Esophagus muscularis mucosa (tissue), 4 donors: Measurements from ENCODE around the gene BTNL8. TPM values are rescaled to one million over a fixed set of nuclear protein-coding genes. Genes with fewer than 3 reads are reported as not detected.

Experiments
- DNase-seq: peaks from one replicate; pipeline ENCODE4 v3.0.0-alpha.2; 2017; ENCODE audit errors: extremely low spot score
- H3K27ac ChIP-seq, 4 donors: fragments of 200-600 bp; sonication (generic); replicated peaks in 1 of 4; 1 replicate in 3 of 4; 2 replicates in 1 of 4; pipeline ENCODE4 v1.5.1; 2016 to 2019; ENCODE audit warnings: mild to moderate bottlenecking in 1 of 4
- H3K27me3 ChIP-seq, 4 donors: fragments of 200-600 bp; sonication (generic); one replicate each; pipeline versions ENCODE4 v1.5.1 to v1.6.0; 2016 to 2019
- H3K36me3 ChIP-seq, 4 donors: fragments of 200-600 bp; sonication (generic); one replicate each; pipeline ENCODE4 v1.5.1; 2016 to 2019
- H3K4me1 ChIP-seq, 4 donors: fragments of 200-600 bp; sonication (generic); one replicate each; pipeline ENCODE4 v1.5.1; 2016 to 2019
- H3K4me3 ChIP-seq, 4 donors: fragments of 200-600 bp; sonication (generic); 1 replicate in 2 of 4; 2 replicates in 2 of 4; pipeline ENCODE4 v1.5.1; 2016 to 2019; ENCODE audit warnings: mild to moderate bottlenecking in 4 of 4, moderate library complexity in 1 of 4
- H3K9me3 ChIP-seq, 4 donors: fragments of 200-600 bp; sonication (generic); 1 replicate in 3 of 4; 2 replicates in 1 of 4; pipeline ENCODE4 v1.5.1; 2016 to 2019
- CTCF ChIP-seq, 3 experiments: fragments of 200-600 bp in 2 of 3; fragments of 450-650 bp in 1 of 3; sonication (generic) in 2 of 3; IDR thresholded peaks; one replicate each; pipeline ENCODE4 v1.5.1; 2017 to 2019; ENCODE audit warnings: antibody characterized with exemption in 3 of 3, mild to moderate bottlenecking in 2 of 3, moderate library complexity in 1 of 3
- EP300 ChIP-seq: sonication (generic); formaldehyde crosslinking; IDR thresholded peaks from one replicate; pipeline ENCODE4 v1.6.1; 2017; ENCODE audit warnings: antibody characterized with exemption
- POLR2A ChIP-seq: fragments of 450-650 bp; IDR thresholded peaks from one replicate; pipeline ENCODE4 v1.6.1; 2017; ENCODE audit warnings: antibody characterized with exemption, moderate library complexity, mild to moderate bottlenecking, low read depth
- POLR2AphosphoS5 ChIP-seq, 2 donors: sonication (generic); formaldehyde crosslinking; IDR thresholded peaks; one replicate each; pipeline ENCODE4 v1.6.1; 2017; ENCODE audit warnings: antibody characterized with exemption in 2 of 2
- WGBS: methylation state at CpG from one replicate; pipeline ENCODE4 v1.1.5; 2018; 5-methylcytosine and 5-hydroxymethylcytosine counted together
- intact Hi-C: fragments of 100-400 bp; cut with DNase I; formaldehyde crosslinking; loops from one replicate; pipeline ENCODE4 v1.15.1; 2023
- total RNA-seq, 4 donors: library from RNA; depleted of rRNA; stranded (reverse); fragments of >200 nt; gene quantifications; one replicate each; pipeline versions ENCODE4 v1.1.0 to v1.2.1, GENCODE V29; 2016

The BTNL8 gene
- total RNA-seq, 4 donors from 2014 or later, result 0.17 to 0.58 (median 0.34) TPM; not detected in 1

- TF ChIP-seq POLR2A (no peak), EP300 (no peak), POLR2AphosphoS5 (IDR thresholded peaks at IDR 0.05) (peak in 1 of 2 donors; percentile 69), CTCF (IDR thresholded peaks at IDR 0.05) (peak; percentile 70 to 81 (median 77))
Observed at GRCh38 chr5:180868960-180869359, 30.0 kb upstream of the BTNL8 start.

GRCh38 chr5:180869587-180869986, 29.4 kb upstream of the BTNL8 start:
- intact Hi-C loops, result loop anchor here (5.0 kb wide), 1 partner anchor 288 kb away; no protein-coding TSS in a partner anchor
- peaks cover 0 to 35% (median 26%) of the 10 kb centered on the region in 4 donors for H3K4me1 ChIP-seq
- no peaks in the 10 kb centered on the region for H3K27me3 ChIP-seq
- peak; percentile 82 for TF ChIP-seq POLR2AphosphoS5 (IDR thresholded peaks at IDR 0.05)
- TF ChIP-seq CTCF (IDR thresholded peaks at IDR 0.05), result no peak
- no peak for TF ChIP-seq POLR2A
- peak; percentile 63 for TF ChIP-seq EP300
- H3K9me3 ChIP-seq, result no peaks in the 10 kb centered on the region
- H3K36me3 ChIP-seq, result no peaks in the 10 kb centered on the region
- 47% methylated on average over 1 of the region's 1 CpG for WGBS
- DNase-seq, result peak; percentile 92
- H3K4me3 ChIP-seq, result no peak overlapping the region
- H3K27ac ChIP-seq, result peak overlapping the region; percentile 71 to 77 (median 75)

More at GRCh38 chr5:180868960-180869359, 30.0 kb upstream of the BTNL8 start:
- peak; percentile 96 for DNase-seq
- intact Hi-C loops, result loop anchor here (5.0 kb wide), 1 partner anchor 288 kb away; no protein-coding TSS in a partner anchor
- Histone ChIP-seq H3K4me3 (no peak overlapping the region), H3K27me3 (no peaks in the 10 kb centered on the region), H3K4me1 (peaks cover 0 to 29% (median 20%) of the 10 kb centered on the region in 4 donors), H3K36me3 (no peaks in the 10 kb centered on the region), H3K27ac (peak overlapping the region; percentile 71 to 77 (median 75)), H3K9me3 (no peaks in the 10 kb centered on the region)
- 9% methylated on average over 3 of the region's 3 CpGs for WGBS

- no peak for DNase-seq
- Histone ChIP-seq H3K9me3 (no peaks in the 10 kb centered on the region), H3K27me3 (no peaks in the 10 kb centered on the region), H3K4me1 (peaks cover 0 to 44% (median 34%) of the 10 kb centered on the region in 4 donors), H3K4me3 (no peak overlapping the region), H3K36me3 (no peaks in the 10 kb centered on the region), H3K27ac (peak overlapping the region; percentile 71 to 77 (median 75))
- intact Hi-C loops, result no loop called here
- TF ChIP-seq POLR2AphosphoS5 (IDR thresholded peaks at IDR 0.05), result no peak
- TF ChIP-seq CTCF (IDR thresholded peaks at IDR 0.05), result no peak
- no peak for TF ChIP-seq EP300
- TF ChIP-seq POLR2A, result no peak
- WGBS, result 72% methylated on average over 16 of the region's 16 CpGs
Observed at GRCh38 chr5:180870276-180871068, 28.5 kb upstream of the BTNL8 start.

GRCh38 chr5:180872419-180872818, 26.5 kb upstream of the BTNL8 start:
- 91% methylated on average over 7 of the region's 9 CpGs for WGBS
- DNase-seq, result no peak
- H3K27ac ChIP-seq, result peak overlapping the region in 2 of 4 donors; percentile 70 to 76
- TF ChIP-seq POLR2A (no peak), POLR2AphosphoS5 (IDR thresholded peaks at IDR 0.05) (no peak), CTCF (IDR thresholded peaks at IDR 0.05) (no peak), EP300 (no peak)
- H3K27me3 ChIP-seq, result no peaks in the 10 kb centered on the region
- no peaks in the 10 kb centered on the region for H3K36me3 ChIP-seq
- no peak overlapping the region for H3K4me3 ChIP-seq
- peaks cover 0 to 57% (median 41%) of the 10 kb centered on the region in 4 donors for H3K4me1 ChIP-seq
- no peaks in the 10 kb centered on the region for H3K9me3 ChIP-seq
- intact Hi-C loops, result no loop called here
